Stomach smooth muscle (tissue), 2 donors: Measurements from ENCODE around the gene BCL2L1.
A peak's percentile ranks its signal among the peaks of the same experiment; 100 is the strongest.

Source experiments
- H3K27ac ChIP-seq: one replicate; pipeline ENCODE4 v1.7.0; 2013; ENCODE audit warnings: mild to moderate bottlenecking, low read length, inconsistent platforms
- H3K27me3 ChIP-seq, 2 donors: one replicate each; pipeline ENCODE4 v1.7.0; 2013; ENCODE audit warnings: low read length in 2 of 2; ENCODE audit not compliant: insufficient read depth in 2 of 2, control insufficient read depth in 1 of 2
- H3K36me3 ChIP-seq, 2 donors: one replicate each; pipeline ENCODE4 v1.7.0; 2013; ENCODE audit warnings: low read length in 2 of 2; ENCODE audit not compliant: control insufficient read depth in 2 of 2, insufficient read depth in 2 of 2
- H3K4me1 ChIP-seq: one replicate; pipeline ENCODE4 v1.7.0; 2013; ENCODE audit warnings: low read length; ENCODE audit not compliant: control insufficient read depth, insufficient read depth
- H3K4me3 ChIP-seq, 2 donors: one replicate each; pipeline ENCODE4 v1.7.0; 2013; ENCODE audit warnings: low read length in 2 of 2
- H3K9ac ChIP-seq, 2 donors: one replicate each; pipeline ENCODE4 v1.7.0; 2013; ENCODE audit warnings: low read length in 2 of 2, mild to moderate bottlenecking in 1 of 2
- H3K9me3 ChIP-seq, 2 donors: one replicate each; pipeline ENCODE4 v1.7.0; 2013; ENCODE audit warnings: low read length in 2 of 2; ENCODE audit not compliant: control insufficient read depth in 2 of 2
- donor health status: healthy.
- donor health status: Pancreatic carcinoma.

The BCL2L1 gene

GRCh38 chr20:31698803-31699718 is 23.6 kb downstream of the BCL2L1 start:
- H3K4me1 ChIP-seq: peaks cover 16% of the 10 kb centered on the region
- H3K4me3 ChIP-seq: no peak overlapping the region
- H3K36me3 ChIP-seq: peaks cover 0 to 7% of the 10 kb centered on the region in 2 donors
- peak overlapping the region in 1 of 2 donors; percentile 36 for H3K9ac ChIP-seq
- H3K27ac ChIP-seq: peak overlapping the region; percentile 60
- H3K9me3 ChIP-seq: no peaks in the 10 kb centered on the region
- H3K27me3 ChIP-seq: no peaks in the 10 kb centered on the region

- no peak overlapping the region for H3K9ac ChIP-seq
- no peaks in the 10 kb centered on the region for H3K9me3 ChIP-seq
- peaks cover 18% of the 10 kb centered on the region for H3K4me1 ChIP-seq
- H3K27me3 ChIP-seq: no peaks in the 10 kb centered on the region
- H3K36me3 ChIP-seq: peaks cover 0 to 7% of the 10 kb centered on the region in 2 donors
- H3K27ac ChIP-seq: peak overlapping the region; percentile 60
- H3K4me3 ChIP-seq: no peak overlapping the region
Measured at GRCh38 chr20:31698243-31698802, 24.3 kb downstream of the BCL2L1 start.

GRCh38 chr20:31695849-31696804 is 26.5 kb downstream of the BCL2L1 start:
- no peaks in the 10 kb centered on the region for H3K27me3 ChIP-seq
- no peak overlapping the region for H3K9ac ChIP-seq
- H3K4me1 ChIP-seq: peaks cover 22% of the 10 kb centered on the region
- H3K4me3 ChIP-seq: no peak overlapping the region
- H3K36me3 ChIP-seq: peaks cover 0 to 11% of the 10 kb centered on the region in 2 donors
- no peaks in the 10 kb centered on the region for H3K9me3 ChIP-seq
- H3K27ac ChIP-seq: no peak overlapping the region

- H3K4me1 ChIP-seq: peaks cover 18% of the 10 kb centered on the region
Measured at GRCh38 chr20:31694842-31695593, 27.6 kb downstream of the BCL2L1 start.

GRCh38 chr20:31693987-31694661 is 28.5 kb downstream of the BCL2L1 start:
- Histone ChIP-seq H3K36me3 (peaks cover 0 to 9% of the 10 kb centered on the region in 2 donors), H3K9ac (no peak overlapping the region), H3K9me3 (no peaks in the 10 kb centered on the region)

More at GRCh38 chr20:31694842-31695593, 27.6 kb downstream of the BCL2L1 start:
- Histone ChIP-seq H3K9ac (no peak overlapping the region), H3K4me3 (no peak overlapping the region), H3K36me3 (peaks cover 0 to 11% of the 10 kb centered on the region in 2 donors), H3K27me3 (no peaks in the 10 kb centered on the region), H3K9me3 (no peaks in the 10 kb centered on the region), H3K27ac (no peak overlapping the region)

GRCh38 chr20:31693402-31693801 is 29.3 kb downstream of the BCL2L1 start:
- Histone ChIP-seq H3K27ac (no peak overlapping the region), H3K27me3 (no peaks in the 10 kb centered on the region), H3K4me3 (no peak overlapping the region), H3K36me3 (peaks cover 0 to 9% of the 10 kb centered on the region in 2 donors), H3K9me3 (no peaks in the 10 kb centered on the region), H3K4me1 (peaks cover 11% of the 10 kb centered on the region), H3K9ac (no peak overlapping the region)

More at GRCh38 chr20:31693987-31694661, 28.5 kb downstream of the BCL2L1 start:
- Histone ChIP-seq H3K4me3 (no peak overlapping the region), H3K4me1 (peaks cover 12% of the 10 kb centered on the region), H3K27me3 (no peaks in the 10 kb centered on the region), H3K27ac (no peak overlapping the region)

- Histone ChIP-seq H3K36me3 (peaks cover 0 to 9% of the 10 kb centered on the region in 2 donors), H3K27ac (no peak overlapping the region), H3K4me1 (peaks cover 11% of the 10 kb centered on the region)
Measured at GRCh38 chr20:31691646-31692275, 30.9 kb downstream of the BCL2L1 start.

GRCh38 chr20:31690124-31690666 is 32.5 kb downstream of the BCL2L1 start:
- H3K4me3 ChIP-seq: no peak overlapping the region
- H3K27me3 ChIP-seq: no peaks in the 10 kb centered on the region
- no peak overlapping the region for H3K9ac ChIP-seq
- H3K4me1 ChIP-seq: peaks cover 11% of the 10 kb centered on the region
- peaks cover 0 to 4% of the 10 kb centered on the region in 2 donors for H3K36me3 ChIP-seq
- no peaks in the 10 kb centered on the region for H3K9me3 ChIP-seq
- no peak overlapping the region for H3K27ac ChIP-seq

More at GRCh38 chr20:31691646-31692275, 30.9 kb downstream of the BCL2L1 start:
- H3K4me3 ChIP-seq: no peak overlapping the region
- H3K9me3 ChIP-seq: no peaks in the 10 kb centered on the region
- H3K9ac ChIP-seq: no peak overlapping the region
- H3K27me3 ChIP-seq: no peaks in the 10 kb centered on the region

- Histone ChIP-seq H3K27ac (no peak overlapping the region), H3K4me1 (peaks cover 6% of the 10 kb centered on the region), H3K9me3 (no peaks in the 10 kb centered on the region), H3K36me3 (peaks cover 0 to 6% of the 10 kb centered on the region in 2 donors), H3K4me3 (no peak overlapping the region), H3K9ac (no peak overlapping the region), H3K27me3 (no peaks in the 10 kb centered on the region)
Measured at GRCh38 chr20:31689141-31689540, 33.5 kb downstream of the BCL2L1 start.
